H9 (cell line): ENCODE results near the gene COG6. TPM values are rescaled to one million over a fixed set of nuclear protein-coding genes. Genes with fewer than 3 reads are reported as not detected.

ENCODE experiments used
- DNase-seq: peaks from one replicate; pipeline ENCODE4 v3.0.0-alpha.2; 2017
- H2AFZ ChIP-seq: one replicate; pipeline ENCODE4 v1.6.1; 2013; ENCODE audit warnings: mild to moderate bottlenecking, low read length, control low read depth, moderate library complexity
- H2AK5ac ChIP-seq: 2 replicates; pipeline ENCODE4 v1.6.1; 2013; ENCODE audit warnings: low read length, control low read depth, mixed read lengths; ENCODE audit not compliant: insufficient read length
- H2BK120ac ChIP-seq: one replicate; pipeline ENCODE4 v1.6.1; 2013; ENCODE audit warnings: low read depth, mild to moderate bottlenecking, low read length, control low read depth, inconsistent platforms; ENCODE audit not compliant: poor library complexity, severe bottlenecking
- H2BK12ac ChIP-seq: 2 replicates; pipeline ENCODE4 v1.6.1; 2013; ENCODE audit warnings: low read length, control low read depth, mixed read lengths, low read depth; ENCODE audit not compliant: insufficient read length
- H2BK15ac ChIP-seq: 2 replicates; pipeline ENCODE4 v1.6.1; 2013; ENCODE audit warnings: low read depth, low read length, control low read depth
- H2BK20ac ChIP-seq: one replicate; pipeline ENCODE4 v1.6.1; 2013; ENCODE audit warnings: low read depth, mild to moderate bottlenecking, low read length, control low read depth, inconsistent platforms; ENCODE audit not compliant: poor library complexity, severe bottlenecking
- H2BK5ac ChIP-seq: 2 replicates; pipeline ENCODE4 v1.6.1; 2013; ENCODE audit warnings: low read length, control low read depth, mixed read lengths; ENCODE audit not compliant: insufficient read length
- H3K14ac ChIP-seq: 2 replicates; pipeline ENCODE4 v1.6.1; 2013; ENCODE audit warnings: low read length, control low read depth; ENCODE audit not compliant: insufficient read depth
- H3K18ac ChIP-seq: 2 replicates; pipeline ENCODE4 v1.6.1; 2013; ENCODE audit warnings: low read depth, mild to moderate bottlenecking, mixed read lengths, low read length, control low read depth; ENCODE audit not compliant: insufficient read length
- H3K23ac ChIP-seq: 2 replicates; pipeline ENCODE4 v1.6.1; 2013; ENCODE audit warnings: low read length, control low read depth, mixed read lengths, low read depth; ENCODE audit not compliant: insufficient read length
- H3K23me2 ChIP-seq: 2 replicates; pipeline ENCODE4 v1.6.1; 2013; ENCODE audit warnings: low read depth, mild to moderate bottlenecking, mixed read lengths, low read length, control low read depth; ENCODE audit not compliant: insufficient read length, poor library complexity, severe bottlenecking
- H3K27ac ChIP-seq: 2 replicates; pipeline ENCODE4 v1.5.1; 2013; ENCODE audit warnings: low read length, control low read depth, mixed read lengths, low read depth; ENCODE audit not compliant: insufficient read length
- H3K27me3 ChIP-seq: 2 replicates; pipeline ENCODE4 v1.6.1; 2013; ENCODE audit warnings: low read length, control low read depth, inconsistent platforms; ENCODE audit not compliant: insufficient read depth
- H3K4ac ChIP-seq: 2 replicates; pipeline ENCODE4 v1.6.1; 2013; ENCODE audit warnings: low read depth, mild to moderate bottlenecking, control low read depth, inconsistent platforms, low read length, moderate library complexity
- H3K4me1 ChIP-seq: 2 replicates; pipeline ENCODE4 v1.6.1; 2013; ENCODE audit warnings: low read length, control low read depth, inconsistent platforms; ENCODE audit not compliant: insufficient read depth
- H3K4me2 ChIP-seq: 2 replicates; pipeline ENCODE4 v1.6.1; 2013; ENCODE audit warnings: low read length, control low read depth, mixed read lengths; ENCODE audit not compliant: insufficient read length, insufficient read depth
- H3K56ac ChIP-seq: 2 replicates; pipeline ENCODE4 v1.6.1; 2013; ENCODE audit warnings: low read depth, mild to moderate bottlenecking, mixed read lengths, low read length, control low read depth; ENCODE audit not compliant: insufficient read length
- H3K79me1 ChIP-seq: 2 replicates; pipeline ENCODE4 v1.6.1; 2013; ENCODE audit warnings: low read depth, mild to moderate bottlenecking, moderate library complexity, low read length, control low read depth, inconsistent platforms; ENCODE audit not compliant: insufficient read depth, poor library complexity, severe bottlenecking
- H3K79me2 ChIP-seq: 2 replicates; pipeline ENCODE4 v1.6.1; 2013; ENCODE audit warnings: low read length, control low read depth, inconsistent platforms; ENCODE audit not compliant: insufficient read depth
- H3K9ac ChIP-seq: 2 replicates; pipeline ENCODE4 v1.6.1; 2013; ENCODE audit warnings: low read length, control low read depth, mixed read lengths; ENCODE audit not compliant: insufficient read length; ENCODE audit errors: extremely low read depth
- H3K9me3 ChIP-seq: one replicate; pipeline ENCODE4 v1.6.1; 2013; ENCODE audit warnings: low read depth, low read length, inconsistent platforms; ENCODE audit not compliant: control insufficient read depth
- H3T11ph ChIP-seq: one replicate; pipeline ENCODE4 v1.6.1; 2013; ENCODE audit warnings: mild to moderate bottlenecking, low read length, control low read depth, inconsistent platforms
- H4K20me1 ChIP-seq: one replicate; pipeline ENCODE4 v1.6.1; 2013; ENCODE audit not compliant: control insufficient read depth, insufficient read length, insufficient read depth
- H4K5ac ChIP-seq: 2 replicates; pipeline ENCODE4 v1.6.1; 2013; ENCODE audit warnings: low read depth, mild to moderate bottlenecking, mixed read lengths, low read length, control low read depth; ENCODE audit not compliant: insufficient read length
- H4K8ac ChIP-seq: replicated peaks from 2 replicates; pipeline ENCODE4 v1.6.1; 2013; ENCODE audit warnings: low read length, control low read depth, mixed read lengths, low read depth; ENCODE audit not compliant: insufficient read length
- H4K91ac ChIP-seq: 2 replicates; pipeline ENCODE4 v1.6.1; 2013; ENCODE audit warnings: low read depth, mild to moderate bottlenecking, moderate library complexity, mixed read lengths, low read length, control low read depth; ENCODE audit not compliant: insufficient read length
- H3K27ac Mint-ChIP-seq, 3 experiments: 2 replicates in 2 of 3; 3 replicates in 1 of 3; pipeline ENCODE4 v1.8.0; 2020 to 2021; ENCODE audit warnings: mixed read lengths in 3 of 3, mild to moderate bottlenecking in 1 of 3, moderate library complexity in 1 of 3
- H3K27me3 Mint-ChIP-seq: 2 replicates; pipeline ENCODE4 v1.8.0; 2021; ENCODE audit warnings: low read depth, mild to moderate bottlenecking, moderate library complexity, mixed read lengths
- H3K36me3 Mint-ChIP-seq, 3 experiments: 2 replicates in 2 of 3; 3 replicates in 1 of 3; pipeline ENCODE4 v1.8.0; 2020 to 2021; ENCODE audit warnings: low read depth in 3 of 3, mixed read lengths in 3 of 3; ENCODE audit not compliant: insufficient read depth in 1 of 3
- H3K4me1 Mint-ChIP-seq, 2 experiments: 2 replicates each; pipeline ENCODE4 v1.8.0; 2020; ENCODE audit warnings: mixed read lengths in 2 of 2
- H3K4me3 Mint-ChIP-seq, 2 experiments: 2 replicates in 1 of 2; 3 replicates in 1 of 2; pipeline ENCODE4 v1.8.0; 2020 to 2021; ENCODE audit warnings: mild to moderate bottlenecking in 2 of 2, mixed read lengths in 2 of 2, moderate library complexity in 1 of 2
- H3K9me3 Mint-ChIP-seq, 2 experiments: 2 replicates in 1 of 2; 3 replicates in 1 of 2; pipeline ENCODE4 v1.8.0; 2020; ENCODE audit warnings: mild to moderate bottlenecking in 2 of 2, mixed read lengths in 2 of 2, moderate library complexity in 1 of 2
- WGBS: extraction: QIAGEN DNeasy Blood & Tissue Kit; methylation state at CpG from one replicate; pipeline ENCODE4 v1.1.7; 2013; ENCODE audit warnings: missing lambda C conversion rate, low lambda C conversion rate, mixed read lengths; ENCODE audit not compliant: insufficient read length; ENCODE audit errors: extremely low coverage; 5-methylcytosine and 5-hydroxymethylcytosine counted together
- total RNA-seq: library from RNA; stranded (reverse); gene quantifications from 2 replicates; pipeline ENCODE4 v1.2.1, GENCODE V29; 2021
- TF ChIP-seq, protein P1 (sequence below): fragments of 200-600 bp; sonication (generic); conservative IDR thresholded peaks from 3 replicates; pipeline ENCODE4 v1.8.0; 2021; ENCODE audit warnings: antibody characterized with exemption, mild to moderate bottlenecking

Gene COG6
- total RNA-seq, 1 experiment from 2014 or later = 23.7 TPM

DNA sequence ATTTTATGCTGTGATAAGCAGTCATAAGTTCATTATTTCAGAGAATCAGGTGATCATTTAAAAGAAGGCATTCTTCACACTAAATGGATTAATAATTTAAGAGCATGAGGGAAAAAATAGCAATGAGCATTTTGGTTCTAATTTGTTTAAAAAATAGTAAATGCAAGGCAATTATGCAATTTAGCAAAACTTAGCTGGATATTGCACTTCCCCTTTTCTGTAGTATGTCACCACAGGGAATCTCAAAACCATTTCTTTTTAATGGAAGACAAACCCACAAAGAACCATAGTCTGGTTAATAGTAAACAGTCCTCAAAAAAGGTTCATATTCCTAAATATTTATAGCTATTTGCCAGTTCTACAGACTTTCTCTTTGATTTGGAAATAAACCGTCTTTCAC is 30.2 kb downstream of the COG6 start:
- H3K14ac ChIP-seq = no peak overlapping the region
- no peaks in the 10 kb centered on the region for H4K20me1 ChIP-seq
- H2BK120ac ChIP-seq = no peak overlapping the region
- H2BK5ac ChIP-seq = no peak overlapping the region
- no peaks in the 10 kb centered on the region for H3K23me2 ChIP-seq
- H3K27me3 Mint-ChIP-seq = no peaks in the 10 kb centered on the region
- H4K91ac ChIP-seq = no peak overlapping the region
- no peaks in the 10 kb centered on the region for H3K27me3 ChIP-seq
- H3K9me3 Mint-ChIP-seq = peaks cover 1% of the 10 kb centered on the region in 2 experiments; a peak in 3 of 5 replicates
- no peak overlapping the region for H2BK20ac ChIP-seq
- no peak overlapping the region for H3K27ac ChIP-seq
- H3T11ph ChIP-seq = no peak overlapping the region
- H2AFZ ChIP-seq = no peak overlapping the region
- no peak overlapping the region for H3K27ac Mint-ChIP-seq
- H3K36me3 Mint-ChIP-seq = peaks cover 5 to 8% (median 6%) of the 10 kb centered on the region in 3 experiments
- no peak overlapping the region for H3K56ac ChIP-seq
- no peaks in the 10 kb centered on the region for H3K4me1 ChIP-seq
- H2AK5ac ChIP-seq = no peak overlapping the region
- H3K4me3 Mint-ChIP-seq = no peak overlapping the region
- WGBS = no CpG with 5 or more reads among the region's 1 CpG
- H3K79me1 ChIP-seq = no peaks in the 10 kb centered on the region
- H4K8ac ChIP-seq = no peak overlapping the region
- no peak overlapping the region for H3K18ac ChIP-seq
- H3K4ac ChIP-seq = no peak overlapping the region
- DNase-seq = no peak
- no peak overlapping the region for H2BK12ac ChIP-seq
- H3K79me2 ChIP-seq = no peaks in the 10 kb centered on the region
- H3K9me3 ChIP-seq = no peaks in the 10 kb centered on the region
- H3K4me1 Mint-ChIP-seq = no peaks in the 10 kb centered on the region
- no peak overlapping the region for H3K9ac ChIP-seq
- TF ChIP-seq, protein P1, sequence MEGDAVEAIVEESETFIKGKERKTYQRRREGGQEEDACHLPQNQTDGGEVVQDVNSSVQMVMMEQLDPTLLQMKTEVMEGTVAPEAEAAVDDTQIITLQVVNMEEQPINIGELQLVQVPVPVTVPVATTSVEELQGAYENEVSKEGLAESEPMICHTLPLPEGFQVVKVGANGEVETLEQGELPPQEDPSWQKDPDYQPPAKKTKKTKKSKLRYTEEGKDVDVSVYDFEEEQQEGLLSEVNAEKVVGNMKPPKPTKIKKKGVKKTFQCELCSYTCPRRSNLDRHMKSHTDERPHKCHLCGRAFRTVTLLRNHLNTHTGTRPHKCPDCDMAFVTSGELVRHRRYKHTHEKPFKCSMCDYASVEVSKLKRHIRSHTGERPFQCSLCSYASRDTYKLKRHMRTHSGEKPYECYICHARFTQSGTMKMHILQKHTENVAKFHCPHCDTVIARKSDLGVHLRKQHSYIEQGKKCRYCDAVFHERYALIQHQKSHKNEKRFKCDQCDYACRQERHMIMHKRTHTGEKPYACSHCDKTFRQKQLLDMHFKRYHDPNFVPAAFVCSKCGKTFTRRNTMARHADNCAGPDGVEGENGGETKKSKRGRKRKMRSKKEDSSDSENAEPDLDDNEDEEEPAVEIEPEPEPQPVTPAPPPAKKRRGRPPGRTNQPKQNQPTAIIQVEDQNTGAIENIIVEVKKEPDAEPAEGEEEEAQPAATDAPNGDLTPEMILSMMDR = no peak
- no peak overlapping the region for H3K4me2 ChIP-seq
- no peak overlapping the region for H2BK15ac ChIP-seq
- no peak overlapping the region for H4K5ac ChIP-seq
- H3K23ac ChIP-seq = no peak overlapping the region
